Loucy (cell line): ENCODE measurements around the gene RPRD2.

Source experiments
- CTCF ChIP-seq: fragments of 200-600 bp; sonication (generic); conservative IDR thresholded peaks from 2 replicates; pipeline ENCODE4 v1.5.1; 2014; ENCODE audit warnings: mild to moderate bottlenecking, antibody characterized with exemption, low read length
- EZH2phosphoT487 ChIP-seq: fragments of 200-600 bp; IDR thresholded peaks from 2 replicates; pipeline ENCODE4 v1.6.1; 2018; ENCODE audit warnings: antibody characterized with exemption, mild to moderate bottlenecking, moderate library complexity, borderline replicate concordance

- TF ChIP-seq CTCF (no peak), EZH2phosphoT487 (no peak)
Measured at GRCh38 chr1:150365941-150366340, 2.0 kb downstream of the RPRD2 start.
